Measurements from ENCODE around the gene C14orf180.
"Not testable (repeated sequence)": the region's sequence is repeated elsewhere in the genome, so short reads cannot be mapped to it uniquely, and the experiment has no call there.

C14orf180 gene

GRCh38 chr14:104611881-104612280, 32.3 kb downstream of the C14orf180 start:
- no peak for DNase-seq (ENCODE audit: low read depth)

- DNase-seq (ENCODE audit: low read depth) = no peak
These were observed 34.7 kb downstream of the C14orf180 start for GRCh38 chr14:104614126-104614812.

GRCh38 chr14:104624939-104625338, 45.4 kb downstream of the C14orf180 start:
- DNase-seq (ENCODE audit: low read depth) = no peak

GRCh38 chr14:104632781-104633180, 53.2 kb downstream of the C14orf180 start:
- no peak for DNase-seq (ENCODE audit: low read depth)

- no peak for DNase-seq (ENCODE audit: low read depth)
These were observed 53.9 kb downstream of the C14orf180 start for GRCh38 chr14:104633276-104634137.

GRCh38 chr14:104634138-104634760, 54.7 kb downstream of the C14orf180 start:
- DNase-seq (ENCODE audit: low read depth) = no peak

GRCh38 chr14:104634886-104635570, 55.5 kb downstream of the C14orf180 start:
- no peak for DNase-seq (ENCODE audit: low read depth)

GRCh38 chr14:104635717-104636116, 56.2 kb downstream of the C14orf180 start:
- DNase-seq (ENCODE audit: low read depth) = no peak

GRCh38 chr14:104636131-104636530, 56.6 kb downstream of the C14orf180 start:
- no peak for DNase-seq (ENCODE audit: low read depth)

- DNase-seq (ENCODE audit: low read depth) = not testable (repeated sequence)
These were observed 57.4 kb downstream of the C14orf180 start for GRCh38 chr14:104636846-104637545.

- no peak for DNase-seq (ENCODE audit: low read depth)
These were observed 58.0 kb downstream of the C14orf180 start for GRCh38 chr14:104637546-104638003.

GRCh38 chr14:104638190-104638589, 58.6 kb downstream of the C14orf180 start:
- no peak for DNase-seq (ENCODE audit: low read depth)

GRCh38 chr14:104638927-104639450, 59.4 kb downstream of the C14orf180 start:
- no peak for DNase-seq (ENCODE audit: low read depth)

GRCh38 chr14:104639471-104639870, 59.9 kb downstream of the C14orf180 start:
- no peak for DNase-seq (ENCODE audit: low read depth)
